Stimulated activated naive CD8-positive, alpha-beta T cell treated with anti-CD3 and anti-CD28 coated beads, Interleukin-15, amount 100 ng/mL, for 72 hours (primary cell): ENCODE results near the gene ZNF324.
"Not testable (repeated sequence)": the region's sequence is repeated elsewhere in the genome, so short reads cannot be mapped to it uniquely, and the experiment has no call there.

Experiments
- ATAC-seq: fragments of 150-1000 bp; cut with Tn5 transposase; 2 replicates; pipeline ENCODE4 v1.10.0; 2021; ENCODE audit warnings: mild to moderate bottlenecking, moderate library complexity
- DNase-seq, 2 donors: peaks; one replicate each; pipeline ENCODE4 v3.0.0; 2021 to 2022
- H3K27ac Mint-ChIP-seq, 2 donors: one replicate each; pipeline ENCODE4 v1.8.0; 2022; ENCODE audit warnings: mild to moderate bottlenecking in 2 of 2, mixed read lengths in 2 of 2, moderate library complexity in 2 of 2
- H3K27me3 Mint-ChIP-seq: one replicate; pipeline ENCODE4 v1.8.0; 2022; ENCODE audit warnings: mixed read lengths
- H3K4me1 Mint-ChIP-seq: one replicate; pipeline ENCODE4 v1.8.0; 2022; ENCODE audit warnings: mild to moderate bottlenecking, mixed read lengths
- H3K4me3 Mint-ChIP-seq, 2 donors: one replicate each; pipeline ENCODE4 v1.8.0; 2022; ENCODE audit warnings: mild to moderate bottlenecking in 2 of 2, mixed read lengths in 2 of 2, moderate library complexity in 1 of 2
- H3K9me3 Mint-ChIP-seq, 2 donors: one replicate each; pipeline ENCODE4 v1.8.0; 2022; ENCODE audit warnings: mixed read lengths in 2 of 2

ZNF324 gene

GRCh38 chr19:58479736-58480480 lies 13.0 kb downstream of the ZNF324 start:
- Mint-ChIP-seq H3K4me1 (peaks cover 29% of the 10 kb centered on the region), H3K27ac (no peak overlapping the region), H3K4me3 (no peak overlapping the region), H3K9me3 (no peaks in the 10 kb centered on the region), H3K27me3 (no peaks in the 10 kb centered on the region)
- DNase-seq (no peak), ATAC-seq (no peak)

- Mint-ChIP-seq H3K9me3 (no peaks in the 10 kb centered on the region), H3K27me3 (no peaks in the 10 kb centered on the region), H3K27ac (no peak overlapping the region), H3K4me3 (no peak overlapping the region), H3K4me1 (peaks cover 24% of the 10 kb centered on the region)
- DNase-seq (no peak), ATAC-seq (no peak)
Measured at GRCh38 chr19:58480481-58480830, 13.6 kb downstream of the ZNF324 start.

GRCh38 chr19:58480831-58481230 lies 14.0 kb downstream of the ZNF324 start:
- Mint-ChIP-seq H3K27ac (peak overlapping the region in 1 of 2 donors; percentile 80), H3K9me3 (no peaks in the 10 kb centered on the region), H3K4me3 (no peak overlapping the region), H3K4me1 (peaks cover 21% of the 10 kb centered on the region), H3K27me3 (no peaks in the 10 kb centered on the region)
- ATAC-seq, result no peak
- no peak for DNase-seq

- ATAC-seq (no peak), DNase-seq (no peak)
- Mint-ChIP-seq H3K4me1 (peaks cover 9% of the 10 kb centered on the region), H3K27me3 (no peaks in the 10 kb centered on the region), H3K4me3 (no peak overlapping the region), H3K27ac (peak overlapping the region in 1 of 2 donors; percentile 42), H3K9me3 (no peaks in the 10 kb centered on the region)
Measured at GRCh38 chr19:58482372-58482771, 15.5 kb downstream of the ZNF324 start.

- peaks cover 3% of the 10 kb centered on the region for H3K4me1 Mint-ChIP-seq
- DNase-seq (no peak), ATAC-seq (no peak)
- no peaks in the 10 kb centered on the region for H3K9me3 Mint-ChIP-seq
- no peaks in the 10 kb centered on the region for H3K27me3 Mint-ChIP-seq
- H3K27ac Mint-ChIP-seq, result no peak overlapping the region
- H3K4me3 Mint-ChIP-seq, result no peak overlapping the region
Measured at GRCh38 chr19:58483776-58484175, 16.9 kb downstream of the ZNF324 start.

- H3K27me3 Mint-ChIP-seq, ATAC-seq, H3K4me1 Mint-ChIP-seq, H3K27ac Mint-ChIP-seq, H3K4me3 Mint-ChIP-seq, H3K9me3 Mint-ChIP-seq, DNase-seq: not testable (repeated sequence)
Measured at GRCh38 chr19:58484349-58484748, 17.5 kb downstream of the ZNF324 start.

GRCh38 chr19:58491393-58491792 lies 24.5 kb downstream of the ZNF324 start:
- Mint-ChIP-seq H3K4me1 (peaks cover 17% of the 10 kb centered on the region), H3K4me3 (no peak overlapping the region), H3K9me3 (no peaks in the 10 kb centered on the region), H3K27ac (no peak overlapping the region), H3K27me3 (no peaks in the 10 kb centered on the region)
- ATAC-seq (no peak), DNase-seq (no peak)

GRCh38 chr19:58492265-58492664 lies 25.4 kb downstream of the ZNF324 start:
- DNase-seq (no peak), ATAC-seq (no peak)
- H3K27me3 Mint-ChIP-seq, result no peaks in the 10 kb centered on the region
- H3K4me3 Mint-ChIP-seq, result no peak overlapping the region
- peak overlapping the region in 1 of 2 donors; percentile 48 for H3K27ac Mint-ChIP-seq
- H3K4me1 Mint-ChIP-seq, result peaks cover 25% of the 10 kb centered on the region
- H3K9me3 Mint-ChIP-seq, result no peaks in the 10 kb centered on the region

GRCh38 chr19:58497634-58498170 lies 30.8 kb downstream of the ZNF324 start:
- no peak for DNase-seq
- no peak for ATAC-seq
- Mint-ChIP-seq H3K27me3 (no peaks in the 10 kb centered on the region), H3K4me1 (peaks cover 34% of the 10 kb centered on the region), H3K9me3 (peaks cover 7 to 13% of the 10 kb centered on the region in 2 donors), H3K4me3 (peak overlapping the region; percentile 93 to 99), H3K27ac (peak overlapping the region in 1 of 2 donors; percentile 8)

- Mint-ChIP-seq H3K27ac (peak overlapping the region; percentile 89 to 92), H3K4me1 (peaks cover 34% of the 10 kb centered on the region), H3K9me3 (peaks cover 7 to 13% of the 10 kb centered on the region in 2 donors), H3K4me3 (peak overlapping the region; percentile 93 to 99), H3K27me3 (no peaks in the 10 kb centered on the region)
- no peak for ATAC-seq
- DNase-seq, result no peak
Measured at GRCh38 chr19:58498316-58499020, 31.6 kb downstream of the ZNF324 start.

GRCh38 chr19:58499021-58499927 lies 32.4 kb downstream of the ZNF324 start:
- Mint-ChIP-seq H3K4me3 (peak overlapping the region; percentile 93 to 99), H3K27ac (peak overlapping the region; percentile 89 to 92), H3K27me3 (no peaks in the 10 kb centered on the region), H3K4me1 (peaks cover 34% of the 10 kb centered on the region), H3K9me3 (peaks cover 7 to 13% of the 10 kb centered on the region in 2 donors)
- ATAC-seq (peak; percentile 98), DNase-seq (peak; percentile 96 to 99)

- Mint-ChIP-seq H3K4me1 (peaks cover 34% of the 10 kb centered on the region), H3K27me3 (no peaks in the 10 kb centered on the region), H3K9me3 (peaks cover 7 to 13% of the 10 kb centered on the region in 2 donors), H3K27ac (no peak overlapping the region), H3K4me3 (no peak overlapping the region)
- ATAC-seq (no peak), DNase-seq (no peak)
Measured at GRCh38 chr19:58500242-58500641, 33.4 kb downstream of the ZNF324 start.

GRCh38 chr19:58507602-58508223 lies 40.8 kb downstream of the ZNF324 start:
- H3K27me3 Mint-ChIP-seq, H3K4me3 Mint-ChIP-seq, H3K4me1 Mint-ChIP-seq, DNase-seq, ATAC-seq: not testable (repeated sequence)
- H3K27ac Mint-ChIP-seq, result peak overlapping the region in 1 of 2 donors; percentile 60
- H3K9me3 Mint-ChIP-seq, result peaks cover 4 to 12% of the 10 kb centered on the region in 2 donors

- Mint-ChIP-seq H3K27me3 (no peaks in the 10 kb centered on the region), H3K9me3 (peaks cover 4 to 12% of the 10 kb centered on the region in 2 donors), H3K27ac (no peak overlapping the region), H3K4me3 (no peak overlapping the region), H3K4me1 (peaks cover 19% of the 10 kb centered on the region)
- no peak for DNase-seq
- no peak for ATAC-seq
Measured at GRCh38 chr19:58509731-58510083, 42.8 kb downstream of the ZNF324 start.
